Measurements from ENCODE around the gene HBD.
"Not testable (repeated sequence)": the region's sequence is repeated elsewhere in the genome, so short reads cannot be mapped to it uniquely, and the experiment has no call there.

DNA sequence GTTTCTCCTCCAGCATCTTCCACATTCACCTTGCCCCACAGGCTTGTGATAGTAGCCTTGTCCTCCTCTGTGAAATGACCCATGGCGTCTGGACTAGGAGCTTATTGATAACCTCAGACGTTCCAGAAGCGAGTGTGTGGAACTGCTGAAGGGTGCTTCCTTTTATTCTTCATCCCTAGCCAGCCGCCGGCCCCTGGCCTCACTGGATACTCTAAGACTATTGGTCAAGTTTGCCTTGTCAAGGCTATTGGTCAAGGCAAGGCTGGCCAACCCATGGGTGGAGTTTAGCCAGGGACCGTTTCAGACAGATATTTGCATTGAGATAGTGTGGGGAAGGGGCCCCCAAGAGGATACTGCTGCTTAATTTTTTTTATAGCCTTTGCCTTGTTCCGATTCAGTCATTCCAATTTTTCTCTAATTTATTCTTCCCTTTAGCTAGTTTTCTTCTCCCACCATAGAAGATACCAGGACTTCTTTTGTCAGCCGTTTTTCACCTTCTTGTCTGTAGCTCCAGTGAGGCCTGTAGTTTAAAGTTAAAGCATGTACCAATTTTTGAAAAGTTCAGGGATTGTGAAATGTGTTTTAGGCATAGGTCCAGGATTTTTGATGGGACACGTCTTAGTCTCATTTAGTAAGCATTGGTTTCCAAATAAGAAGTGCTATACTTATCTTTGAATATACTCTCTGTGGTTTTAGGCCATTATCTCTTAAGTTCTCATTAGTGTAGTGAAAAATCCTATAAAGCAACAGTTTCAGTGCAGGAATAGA, 20.5 kb upstream of the HBD start, which contains the start of gene HBG2:
- TF ChIP-seq, protein P1, sequence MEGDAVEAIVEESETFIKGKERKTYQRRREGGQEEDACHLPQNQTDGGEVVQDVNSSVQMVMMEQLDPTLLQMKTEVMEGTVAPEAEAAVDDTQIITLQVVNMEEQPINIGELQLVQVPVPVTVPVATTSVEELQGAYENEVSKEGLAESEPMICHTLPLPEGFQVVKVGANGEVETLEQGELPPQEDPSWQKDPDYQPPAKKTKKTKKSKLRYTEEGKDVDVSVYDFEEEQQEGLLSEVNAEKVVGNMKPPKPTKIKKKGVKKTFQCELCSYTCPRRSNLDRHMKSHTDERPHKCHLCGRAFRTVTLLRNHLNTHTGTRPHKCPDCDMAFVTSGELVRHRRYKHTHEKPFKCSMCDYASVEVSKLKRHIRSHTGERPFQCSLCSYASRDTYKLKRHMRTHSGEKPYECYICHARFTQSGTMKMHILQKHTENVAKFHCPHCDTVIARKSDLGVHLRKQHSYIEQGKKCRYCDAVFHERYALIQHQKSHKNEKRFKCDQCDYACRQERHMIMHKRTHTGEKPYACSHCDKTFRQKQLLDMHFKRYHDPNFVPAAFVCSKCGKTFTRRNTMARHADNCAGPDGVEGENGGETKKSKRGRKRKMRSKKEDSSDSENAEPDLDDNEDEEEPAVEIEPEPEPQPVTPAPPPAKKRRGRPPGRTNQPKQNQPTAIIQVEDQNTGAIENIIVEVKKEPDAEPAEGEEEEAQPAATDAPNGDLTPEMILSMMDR (IDR thresholded peaks at IDR 0.05): not testable (repeated sequence)
- not testable (repeated sequence) for TF ChIP-seq POLR2A (IDR thresholded peaks at IDR 0.05)
